ENCODE data around the gene LIMS4.
"Not testable (repeated sequence)": the region's sequence is repeated elsewhere in the genome, so short reads cannot be mapped to it uniquely, and the experiment has no call there.

Gene LIMS4

GRCh38 chr2:110450951-110451350 lies 21.7 kb downstream of the LIMS4 start:
- no CpG with 5 or more reads among the region's 2 CpGs for WGBS
- not testable (repeated sequence) for H3K18ac ChIP-seq (ENCODE audit: low read depth in 1 of 2, low read length in 2 of 2)

GRCh38 chr2:110449127-110449947 lies 23.3 kb downstream of the LIMS4 start:
- H3K27ac ChIP-seq (ENCODE audit: low read length, poor library complexity, severe bottlenecking); H3K4ac ChIP-seq (ENCODE audit: low read depth in 1 of 2, low read length in 2 of 2); H3K4me2 ChIP-seq (ENCODE audit: low read length, poor library complexity, severe bottlenecking); H2BK120ac ChIP-seq (ENCODE audit: low read depth, low read length); H3K18ac ChIP-seq (ENCODE audit: low read depth in 1 of 2, low read length in 2 of 2); H2BK15ac ChIP-seq (ENCODE audit: low read depth, poor library complexity, severe bottlenecking); H2BK5ac ChIP-seq (ENCODE audit: low read depth, low read length, poor library complexity, severe bottlenecking); H2AK5ac ChIP-seq (ENCODE audit: low read length, severe bottlenecking); DNase-seq; H3K79me1 ChIP-seq (replicated peaks; ENCODE audit: low read length, poor library complexity, severe bottlenecking); H3K4me3 ChIP-seq (ENCODE audit: insufficient read depth in 1 of 2, low read depth in 1 of 2, low read length in 2 of 2); H3K9me3 ChIP-seq (ENCODE audit: control insufficient read depth, low read length); H4K91ac ChIP-seq (ENCODE audit: low read length); H2AFZ ChIP-seq (ENCODE audit: low read depth, low read length); H4K8ac ChIP-seq (ENCODE audit: low read length); H3K4me1 ChIP-seq (ENCODE audit: control insufficient read depth, insufficient read depth, low read depth, low read length); H3K9ac ChIP-seq (ENCODE audit: low read length); H3K36me3 ChIP-seq (ENCODE audit: control insufficient read depth in 1 of 2, insufficient read depth in 2 of 2, low read depth in 1 of 2, low read length in 2 of 2); H2BK12ac ChIP-seq (ENCODE audit: low read length in 2 of 2); H3K23ac ChIP-seq (ENCODE audit: low read length in 2 of 2); H3K27me3 ChIP-seq (ENCODE audit: control insufficient read depth in 1 of 2, insufficient read depth in 1 of 2, low read length in 2 of 2); H3K14ac ChIP-seq (ENCODE audit: low read length in 2 of 2): not testable (repeated sequence)
- WGBS: no CpG with 5 or more reads among the region's 7 CpGs

More at GRCh38 chr2:110450951-110451350, 21.7 kb downstream of the LIMS4 start:
- H3K14ac ChIP-seq (ENCODE audit: low read length in 2 of 2); H2BK12ac ChIP-seq (ENCODE audit: low read length in 2 of 2); H3K23ac ChIP-seq (ENCODE audit: low read length in 2 of 2); H3K27ac ChIP-seq (ENCODE audit: low read length, poor library complexity, severe bottlenecking); H2BK5ac ChIP-seq (ENCODE audit: low read depth, low read length, poor library complexity, severe bottlenecking); H2AK5ac ChIP-seq (ENCODE audit: low read length, severe bottlenecking); H4K8ac ChIP-seq (ENCODE audit: low read length); H4K91ac ChIP-seq (ENCODE audit: low read length); DNase-seq; H2BK120ac ChIP-seq (ENCODE audit: low read depth, low read length); H3K9me3 ChIP-seq (ENCODE audit: control insufficient read depth, low read length); H3K4me3 ChIP-seq (ENCODE audit: insufficient read depth in 1 of 2, low read depth in 1 of 2, low read length in 2 of 2); H3K4me2 ChIP-seq (ENCODE audit: low read length, poor library complexity, severe bottlenecking); H3K4me1 ChIP-seq (ENCODE audit: control insufficient read depth, insufficient read depth, low read depth, low read length); H3K36me3 ChIP-seq (ENCODE audit: control insufficient read depth in 1 of 2, insufficient read depth in 2 of 2, low read depth in 1 of 2, low read length in 2 of 2); H3K4ac ChIP-seq (ENCODE audit: low read depth in 1 of 2, low read length in 2 of 2); H3K9ac ChIP-seq (ENCODE audit: low read length); H3K27me3 ChIP-seq (ENCODE audit: control insufficient read depth in 1 of 2, insufficient read depth in 1 of 2, low read length in 2 of 2); H2AFZ ChIP-seq (ENCODE audit: low read depth, low read length); H2BK15ac ChIP-seq (ENCODE audit: low read depth, poor library complexity, severe bottlenecking); H3K79me1 ChIP-seq (replicated peaks; ENCODE audit: low read length, poor library complexity, severe bottlenecking): not testable (repeated sequence)

GRCh38 chr2:110446644-110447043 lies 26.0 kb downstream of the LIMS4 start:
- H4K91ac ChIP-seq (ENCODE audit: low read length); H3K27me3 ChIP-seq (ENCODE audit: control insufficient read depth in 1 of 2, insufficient read depth in 1 of 2, low read length in 2 of 2); H2BK5ac ChIP-seq (ENCODE audit: low read depth, low read length, poor library complexity, severe bottlenecking); H2BK120ac ChIP-seq (ENCODE audit: low read depth, low read length); H3K27ac ChIP-seq (ENCODE audit: low read length, poor library complexity, severe bottlenecking); H2AK5ac ChIP-seq (ENCODE audit: low read length, severe bottlenecking); H3K4me2 ChIP-seq (ENCODE audit: low read length, poor library complexity, severe bottlenecking); H3K18ac ChIP-seq (ENCODE audit: low read depth in 1 of 2, low read length in 2 of 2); H2BK12ac ChIP-seq (ENCODE audit: low read length in 2 of 2); H3K4me1 ChIP-seq (ENCODE audit: control insufficient read depth, insufficient read depth, low read depth, low read length); H3K36me3 ChIP-seq (ENCODE audit: control insufficient read depth in 1 of 2, insufficient read depth in 2 of 2, low read depth in 1 of 2, low read length in 2 of 2); DNase-seq; H3K4ac ChIP-seq (ENCODE audit: low read depth in 1 of 2, low read length in 2 of 2); H3K79me1 ChIP-seq (replicated peaks; ENCODE audit: low read length, poor library complexity, severe bottlenecking); H3K14ac ChIP-seq (ENCODE audit: low read length in 2 of 2); H2AFZ ChIP-seq (ENCODE audit: low read depth, low read length); H3K9me3 ChIP-seq (ENCODE audit: control insufficient read depth, low read length); H3K23ac ChIP-seq (ENCODE audit: low read length in 2 of 2); H4K8ac ChIP-seq (ENCODE audit: low read length); H3K4me3 ChIP-seq (ENCODE audit: insufficient read depth in 1 of 2, low read depth in 1 of 2, low read length in 2 of 2); H2BK15ac ChIP-seq (ENCODE audit: low read depth, poor library complexity, severe bottlenecking); H3K9ac ChIP-seq (ENCODE audit: low read length): not testable (repeated sequence)
- WGBS: no CpG with 5 or more reads among the region's 2 CpGs

- H3K9me3 ChIP-seq (ENCODE audit: control insufficient read depth, low read length); H3K4me1 ChIP-seq (ENCODE audit: control insufficient read depth, insufficient read depth, low read depth, low read length); H3K18ac ChIP-seq (ENCODE audit: low read depth in 1 of 2, low read length in 2 of 2); H4K91ac ChIP-seq (ENCODE audit: low read length); DNase-seq; H3K4me3 ChIP-seq (ENCODE audit: insufficient read depth in 1 of 2, low read depth in 1 of 2, low read length in 2 of 2); H3K4ac ChIP-seq (ENCODE audit: low read depth in 1 of 2, low read length in 2 of 2); H3K14ac ChIP-seq (ENCODE audit: low read length in 2 of 2); H3K4me2 ChIP-seq (ENCODE audit: low read length, poor library complexity, severe bottlenecking); H2AFZ ChIP-seq (ENCODE audit: low read depth, low read length); H2AK5ac ChIP-seq (ENCODE audit: low read length, severe bottlenecking); H3K9ac ChIP-seq (ENCODE audit: low read length); H3K27ac ChIP-seq (ENCODE audit: low read length, poor library complexity, severe bottlenecking); H2BK5ac ChIP-seq (ENCODE audit: low read depth, low read length, poor library complexity, severe bottlenecking); H3K23ac ChIP-seq (ENCODE audit: low read length in 2 of 2); H3K27me3 ChIP-seq (ENCODE audit: control insufficient read depth in 1 of 2, insufficient read depth in 1 of 2, low read length in 2 of 2); H2BK15ac ChIP-seq (ENCODE audit: low read depth, poor library complexity, severe bottlenecking); H2BK120ac ChIP-seq (ENCODE audit: low read depth, low read length); H2BK12ac ChIP-seq (ENCODE audit: low read length in 2 of 2); H3K79me1 ChIP-seq (replicated peaks; ENCODE audit: low read length, poor library complexity, severe bottlenecking); H3K36me3 ChIP-seq (ENCODE audit: control insufficient read depth in 1 of 2, insufficient read depth in 2 of 2, low read depth in 1 of 2, low read length in 2 of 2); H4K8ac ChIP-seq (ENCODE audit: low read length): not testable (repeated sequence)
- no CpG with 5 or more reads among the region's 8 CpGs for WGBS
These were observed 29.2 kb downstream of the LIMS4 start for GRCh38 chr2:110443305-110444005.

Data from mesenchymal stem cell (in vitro differentiated cells and primary cell).